ENCODE measurements around the gene IGF1R.

The IGF1R gene

DNA sequence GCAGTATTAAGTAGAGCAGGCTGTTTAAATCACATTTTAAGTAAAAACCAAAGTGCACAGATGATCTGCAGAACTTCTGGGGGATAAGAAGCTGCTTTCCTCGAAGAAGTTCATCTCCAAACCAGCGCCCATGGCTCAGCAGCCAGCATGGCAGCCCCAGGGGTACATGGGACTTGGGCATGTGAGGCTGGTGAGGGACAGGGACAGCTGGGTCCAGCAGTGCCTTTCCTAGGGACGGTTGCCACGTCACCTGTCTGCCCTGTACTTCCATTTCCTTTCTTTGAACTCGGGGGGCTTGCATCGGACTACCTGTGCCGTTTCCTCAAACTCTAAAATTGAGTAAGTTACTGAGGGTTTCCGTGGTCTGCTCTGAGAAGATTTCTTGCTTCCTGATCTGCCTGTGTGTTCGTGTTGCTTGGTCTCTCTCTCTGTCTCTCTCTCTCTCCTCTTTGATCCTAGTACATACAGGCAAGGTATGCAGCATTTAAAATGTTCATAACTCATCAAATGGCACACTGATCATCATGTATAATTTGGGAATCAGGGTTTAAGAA is 67.6 kb downstream of the IGF1R start:
- FAIRE-seq (no peak), DNase-seq (ENCODE audit: insufficient read length, low spot score) (no peak)
- no peak for TF ChIP-seq POLR2A (IDR thresholded peaks at IDR 0.05; ENCODE audit: low read depth, low read length)

GRCh38 chr15:98717371-98717770 is 69.0 kb downstream of the IGF1R start:
- DNase-seq (ENCODE audit: insufficient read length, low spot score) (no peak), FAIRE-seq (no peak)
- no peak for TF ChIP-seq POLR2A (IDR thresholded peaks at IDR 0.05; ENCODE audit: low read depth, low read length)

DNA sequence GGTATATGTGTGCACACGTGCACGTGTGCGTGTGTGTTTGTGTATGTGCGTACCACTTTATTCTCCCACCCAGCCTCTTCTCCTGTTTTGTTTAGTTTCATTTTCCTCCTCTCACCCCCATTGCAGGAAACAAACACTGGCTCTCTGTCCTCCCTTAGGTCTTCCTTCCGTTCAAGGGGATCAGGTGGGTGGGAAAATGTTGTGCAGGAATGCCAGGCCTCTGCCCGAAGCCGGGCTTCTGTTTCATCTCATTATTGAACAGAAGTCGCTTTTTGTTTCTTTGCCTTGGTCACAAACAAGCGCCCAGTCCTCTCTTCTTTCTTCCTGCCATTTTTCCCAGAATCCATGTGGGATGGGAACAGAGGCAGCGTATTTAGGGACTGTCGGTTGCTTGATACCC is 69.6 kb downstream of the IGF1R start:
- no peak for DNase-seq (ENCODE audit: insufficient read length, low spot score)
- TF ChIP-seq POLR2A (IDR thresholded peaks at IDR 0.05; ENCODE audit: low read depth, low read length) = no peak
- FAIRE-seq = no peak

GRCh38 chr15:98718426-98719136 is 70.2 kb downstream of the IGF1R start:
- no peak for TF ChIP-seq POLR2A (IDR thresholded peaks at IDR 0.05; ENCODE audit: low read depth, low read length)
- FAIRE-seq (no peak), DNase-seq (ENCODE audit: insufficient read length, low spot score) (no peak)

GRCh38 chr15:98719137-98719740 is 70.9 kb downstream of the IGF1R start:
- no peak for TF ChIP-seq POLR2A (IDR thresholded peaks at IDR 0.05; ENCODE audit: low read depth, low read length)
- no peak for FAIRE-seq
- no peak for DNase-seq (ENCODE audit: insufficient read length, low spot score)

GRCh38 chr15:98720031-98720430 is 71.7 kb downstream of the IGF1R start:
- DNase-seq (ENCODE audit: insufficient read length, low spot score) (no peak), FAIRE-seq (no peak)

GRCh38 chr15:98720577-98721565 is 72.5 kb downstream of the IGF1R start:
- no peak for TF ChIP-seq POLR2A (IDR thresholded peaks at IDR 0.05; ENCODE audit: low read depth, low read length)
- FAIRE-seq (no peak), DNase-seq (ENCODE audit: insufficient read length, low spot score) (no peak)

More at GRCh38 chr15:98720031-98720430, 71.7 kb downstream of the IGF1R start:
- no peak for TF ChIP-seq POLR2A (IDR thresholded peaks at IDR 0.05; ENCODE audit: low read depth, low read length)

DNA sequence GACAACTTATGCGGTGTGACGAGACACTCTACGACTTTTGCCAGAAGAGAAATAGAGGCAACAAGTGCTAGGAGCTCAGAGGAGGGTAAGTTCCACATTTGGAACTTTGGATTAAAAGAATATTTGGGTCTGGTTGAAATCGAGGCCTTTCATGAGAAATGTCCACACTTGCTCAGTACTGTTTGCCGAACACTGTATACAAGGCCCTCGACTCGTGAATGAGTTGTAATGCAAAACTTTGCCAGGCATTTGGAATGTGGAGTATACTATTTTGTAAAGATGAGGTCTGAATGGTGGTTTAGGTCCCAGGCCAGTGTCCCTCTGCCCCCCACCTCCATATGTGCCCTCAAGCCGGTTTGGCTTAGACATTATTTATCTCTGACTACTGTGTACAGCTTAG is 73.9 kb downstream of the IGF1R start:
- no peak for TF ChIP-seq POLR2A (IDR thresholded peaks at IDR 0.05; ENCODE audit: low read depth, low read length)
- FAIRE-seq (no peak), DNase-seq (ENCODE audit: insufficient read length, low spot score) (no peak)

DNA sequence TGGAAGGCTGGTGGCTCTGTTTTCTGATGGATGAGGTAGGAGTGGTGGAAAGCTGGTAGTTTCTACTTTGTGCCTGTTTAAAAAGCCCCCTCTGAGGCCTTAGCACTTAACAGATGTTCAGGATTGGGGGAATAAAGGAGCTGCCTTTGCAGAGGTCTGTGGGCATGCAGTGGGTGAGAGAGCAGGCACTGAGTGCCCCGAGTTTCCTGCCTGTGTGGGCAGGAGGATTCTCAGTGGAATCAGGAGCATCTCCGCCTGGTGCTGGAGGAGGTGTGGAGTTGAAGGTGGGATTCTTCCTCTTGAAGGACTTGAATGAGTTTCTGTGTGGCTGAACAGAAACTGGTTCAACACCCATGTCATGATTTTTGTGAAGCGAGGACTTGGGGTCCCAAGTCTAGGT is 74.3 kb downstream of the IGF1R start:
- FAIRE-seq (no peak), DNase-seq (ENCODE audit: insufficient read length, low spot score) (no peak)
- TF ChIP-seq POLR2A (IDR thresholded peaks at IDR 0.05; ENCODE audit: low read depth, low read length) = no peak

DNA sequence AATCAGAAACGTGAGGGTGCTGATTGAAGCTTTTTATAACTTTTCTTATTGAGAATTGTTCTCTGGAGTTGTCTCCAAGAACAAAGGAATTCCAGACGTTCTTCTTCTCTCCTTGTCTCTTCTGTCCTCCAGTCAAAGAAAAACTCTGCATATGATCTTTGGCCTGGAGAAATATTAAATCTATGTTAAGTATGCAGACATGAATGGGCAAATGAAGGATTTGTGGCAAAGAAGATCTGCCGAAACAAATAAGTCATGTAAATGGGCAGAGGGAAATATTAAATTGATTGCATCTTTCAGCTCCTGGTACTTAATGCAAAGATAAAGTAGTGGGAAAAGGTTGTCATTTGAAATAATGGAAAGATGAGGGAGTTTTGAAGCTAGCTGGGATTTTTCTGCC is 74.9 kb downstream of the IGF1R start:
- DNase-seq (ENCODE audit: insufficient read length, low spot score) = no peak
- FAIRE-seq = no peak
- no peak for TF ChIP-seq POLR2A (IDR thresholded peaks at IDR 0.05; ENCODE audit: low read depth, low read length)

DNA sequence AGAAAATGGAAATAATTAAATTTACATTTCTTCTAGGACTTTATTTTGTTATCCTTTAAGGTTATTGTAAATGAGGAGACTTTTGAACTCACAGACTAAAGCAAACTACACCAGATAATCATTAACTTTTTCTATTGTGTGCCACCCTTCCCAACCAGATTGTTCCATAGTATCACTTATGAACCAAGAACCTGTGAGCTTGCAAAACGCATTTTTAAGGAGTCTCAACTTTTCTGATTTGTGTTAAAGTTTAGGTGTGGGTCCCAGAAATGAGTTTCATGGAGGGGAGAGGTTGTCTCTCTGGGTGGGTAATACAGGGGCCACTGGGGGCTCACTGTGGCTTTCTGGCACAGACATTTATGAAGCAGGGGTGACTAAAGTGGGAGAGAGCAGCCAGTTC is 75.7 kb downstream of the IGF1R start:
- no peak for TF ChIP-seq POLR2A (IDR thresholded peaks at IDR 0.05; ENCODE audit: low read depth, low read length)
- DNase-seq (ENCODE audit: insufficient read length, low spot score) (no peak), FAIRE-seq (no peak)

DNA sequence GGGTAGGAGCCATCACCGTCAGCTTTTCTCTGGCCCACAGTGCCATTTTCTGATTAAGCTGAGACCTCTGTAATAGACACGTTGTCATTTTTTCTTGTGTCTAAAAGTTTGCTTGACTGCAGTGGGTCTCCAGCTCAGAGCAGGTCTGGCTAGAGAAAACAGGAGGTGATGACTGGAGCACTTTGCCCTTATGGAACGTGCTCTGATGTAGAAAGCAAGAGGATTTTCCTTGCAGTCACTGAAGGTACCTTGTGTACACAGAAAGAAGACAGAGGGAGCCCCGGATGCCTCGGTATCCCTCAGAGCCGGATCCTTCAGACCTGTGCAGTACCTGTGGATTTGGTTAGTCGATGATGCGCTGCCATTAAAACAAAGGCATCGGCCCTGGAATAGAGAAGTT is 76.2 kb downstream of the IGF1R start:
- no peak for DNase-seq (ENCODE audit: insufficient read length, low spot score)
- TF ChIP-seq POLR2A (IDR thresholded peaks at IDR 0.05; ENCODE audit: low read depth, low read length) = no peak
- FAIRE-seq = no peak

DNA sequence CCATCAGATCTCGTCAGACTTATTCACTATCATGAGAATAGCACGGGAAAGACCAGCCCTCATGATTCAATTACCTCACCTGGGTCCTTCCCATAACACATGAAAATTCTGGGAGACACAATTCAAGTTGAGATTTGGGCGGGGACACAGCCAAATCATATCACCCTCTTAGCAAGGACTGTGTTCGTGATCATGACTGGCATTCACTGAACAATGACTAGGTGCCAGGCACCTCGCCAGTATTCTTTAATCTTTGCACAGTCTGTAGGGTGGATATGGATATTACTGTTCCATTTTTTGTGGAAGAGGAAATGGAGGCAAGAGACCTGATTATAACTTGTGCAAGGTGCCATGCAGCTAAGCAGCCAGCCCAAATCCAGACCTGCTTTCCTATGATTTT is 77.5 kb downstream of the IGF1R start:
- DNase-seq (ENCODE audit: insufficient read length, low spot score) = no peak
- TF ChIP-seq POLR2A (IDR thresholded peaks at IDR 0.05; ENCODE audit: low read depth, low read length) = no peak
- no peak for FAIRE-seq

Data from H54 (cell line).